Ramos (cell line): ENCODE results near the gene MYH10.

Source experiments
- in situ Hi-C: fragments of 300-500 bp; cut with MboI; formaldehyde crosslinking; loops from one replicate; pipeline ENCODE4 v1.14.3; 2022; ENCODE audit warnings: low sequenced_read_pairs; ENCODE audit not compliant: unreplicated experiment

Gene MYH10

GRCh38 chr17:8479431-8479947 lies 151.0 kb downstream of the MYH10 start:
- in situ Hi-C loops, result no loop called here

- in situ Hi-C loops, result no loop called here
Measured at GRCh38 chr17:8477715-8478441, 152.6 kb downstream of the MYH10 start.

GRCh38 chr17:8477171-8477570 lies 153.4 kb downstream of the MYH10 start:
- in situ Hi-C loops, result no loop called here

- in situ Hi-C loops, result no loop called here
Measured at GRCh38 chr17:8476741-8477140, 153.8 kb downstream of the MYH10 start.

- in situ Hi-C loops, result no loop called here
Measured at GRCh38 chr17:8475781-8476180, 154.7 kb downstream of the MYH10 start.

- in situ Hi-C loops, result no loop called here
Measured at GRCh38 chr17:8475227-8475626, 155.3 kb downstream of the MYH10 start.

- in situ Hi-C loops, result no loop called here
Measured at GRCh38 chr17:8474826-8475225, 155.7 kb downstream of the MYH10 start.

- in situ Hi-C loops, result no loop called here
Measured at GRCh38 chr17:8473451-8474192, 156.9 kb downstream of the MYH10 start.

- in situ Hi-C loops, result no loop called here
Measured at GRCh38 chr17:8472663-8473062, 157.9 kb downstream of the MYH10 start.

- in situ Hi-C loops, result no loop called here
Measured at GRCh38 chr17:8470447-8471047, 160.0 kb downstream of the MYH10 start.

GRCh38 chr17:8469964-8470363 lies 160.6 kb downstream of the MYH10 start:
- in situ Hi-C loops, result no loop called here

- in situ Hi-C loops, result no loop called here
Measured at GRCh38 chr17:8468980-8469379, 161.5 kb downstream of the MYH10 start.

GRCh38 chr17:8468127-8468526 lies 162.4 kb downstream of the MYH10 start:
- in situ Hi-C loops, result no loop called here

GRCh38 chr17:8467527-8467926 lies 163.0 kb downstream of the MYH10 start:
- in situ Hi-C loops, result no loop called here

- in situ Hi-C loops, result no loop called here
Measured at GRCh38 chr17:8466873-8467272, 163.7 kb downstream of the MYH10 start.

GRCh38 chr17:8466456-8466855 lies 164.1 kb downstream of the MYH10 start:
- in situ Hi-C loops, result no loop called here

- in situ Hi-C loops, result no loop called here
Measured at GRCh38 chr17:8465759-8466158, 164.8 kb downstream of the MYH10 start.

- in situ Hi-C loops, result no loop called here
Measured at GRCh38 chr17:8465356-8465755, 165.2 kb downstream of the MYH10 start.

- in situ Hi-C loops, result no loop called here
Measured at GRCh38 chr17:8464941-8465340, 165.6 kb downstream of the MYH10 start.

GRCh38 chr17:8463099-8463498 lies 167.4 kb downstream of the MYH10 start:
- in situ Hi-C loops, result no loop called here

- in situ Hi-C loops, result no loop called here
Measured at GRCh38 chr17:8462564-8462963, 168.0 kb downstream of the MYH10 start.
